RCC 7860 (cell line): Measurements from ENCODE around the gene ITGA7.
A peak's percentile ranks its signal among the peaks of the same experiment; 100 is the strongest.

Experiments
- DNase-seq: peaks from one replicate; pipeline ENCODE4 v3.0.0-alpha.2; 2015; ENCODE audit warnings: low spot score
- FAIRE-seq: peaks from 2 replicates; lab custom pipeline; 2012; peaks lifted over from hg19 to GRCh38; lab: Jason Lieb, UNC

The ITGA7 gene

DNA sequence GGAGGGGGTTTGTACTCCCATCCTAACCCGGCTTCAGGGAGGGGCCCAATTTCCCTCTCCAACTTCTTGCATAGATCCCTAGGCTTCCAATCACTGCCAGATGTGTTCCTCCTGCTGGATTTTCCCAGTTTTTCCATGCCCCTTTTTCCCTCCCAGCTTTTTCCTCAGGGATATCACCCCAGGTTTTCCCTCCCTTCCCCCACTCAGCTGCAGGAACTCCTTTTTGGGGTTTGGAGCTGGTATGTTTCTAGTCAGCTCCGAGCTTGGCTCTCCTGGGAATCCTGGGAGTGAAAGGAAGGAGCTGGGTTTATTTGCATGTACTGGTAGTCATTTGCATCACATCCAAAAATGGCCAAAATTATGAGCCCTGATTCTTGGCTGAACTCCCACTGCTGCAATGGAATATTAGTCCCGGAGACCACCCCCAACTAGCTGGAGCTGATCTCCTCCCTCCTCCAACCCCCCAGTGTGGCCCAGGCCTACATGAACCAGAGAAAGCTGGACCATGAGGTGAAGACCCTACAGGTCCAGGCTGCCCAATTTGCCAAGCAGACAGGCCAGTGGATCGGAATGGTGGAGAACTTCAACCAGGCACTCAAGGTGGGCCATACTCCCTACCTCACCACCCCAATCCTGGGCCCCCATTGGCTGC lies 11.0 kb upstream of the ITGA7 start:
- FAIRE-seq (no peak), DNase-seq (no peak)

DNA sequence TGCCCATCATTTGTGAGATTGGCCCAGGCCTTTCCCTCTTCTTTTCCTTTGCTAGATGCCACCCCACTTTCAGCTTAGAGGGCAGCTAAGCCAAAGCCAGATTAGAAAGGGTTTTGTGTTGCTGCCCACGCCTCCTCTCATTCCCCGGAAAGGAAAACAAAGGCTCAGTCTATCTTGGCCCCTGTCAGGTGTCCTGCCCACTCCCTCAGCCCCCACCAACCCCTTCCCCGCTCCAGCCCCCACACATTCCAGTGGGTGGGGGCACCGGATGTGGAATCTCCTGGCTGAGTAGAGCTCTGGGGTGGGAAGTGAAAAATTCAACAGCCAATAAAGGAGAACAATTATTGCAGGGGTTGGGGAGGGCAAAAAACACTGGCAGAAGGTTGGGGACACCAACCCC lies 10.3 kb upstream of the ITGA7 start:
- DNase-seq (no peak), FAIRE-seq (no peak)

DNA sequence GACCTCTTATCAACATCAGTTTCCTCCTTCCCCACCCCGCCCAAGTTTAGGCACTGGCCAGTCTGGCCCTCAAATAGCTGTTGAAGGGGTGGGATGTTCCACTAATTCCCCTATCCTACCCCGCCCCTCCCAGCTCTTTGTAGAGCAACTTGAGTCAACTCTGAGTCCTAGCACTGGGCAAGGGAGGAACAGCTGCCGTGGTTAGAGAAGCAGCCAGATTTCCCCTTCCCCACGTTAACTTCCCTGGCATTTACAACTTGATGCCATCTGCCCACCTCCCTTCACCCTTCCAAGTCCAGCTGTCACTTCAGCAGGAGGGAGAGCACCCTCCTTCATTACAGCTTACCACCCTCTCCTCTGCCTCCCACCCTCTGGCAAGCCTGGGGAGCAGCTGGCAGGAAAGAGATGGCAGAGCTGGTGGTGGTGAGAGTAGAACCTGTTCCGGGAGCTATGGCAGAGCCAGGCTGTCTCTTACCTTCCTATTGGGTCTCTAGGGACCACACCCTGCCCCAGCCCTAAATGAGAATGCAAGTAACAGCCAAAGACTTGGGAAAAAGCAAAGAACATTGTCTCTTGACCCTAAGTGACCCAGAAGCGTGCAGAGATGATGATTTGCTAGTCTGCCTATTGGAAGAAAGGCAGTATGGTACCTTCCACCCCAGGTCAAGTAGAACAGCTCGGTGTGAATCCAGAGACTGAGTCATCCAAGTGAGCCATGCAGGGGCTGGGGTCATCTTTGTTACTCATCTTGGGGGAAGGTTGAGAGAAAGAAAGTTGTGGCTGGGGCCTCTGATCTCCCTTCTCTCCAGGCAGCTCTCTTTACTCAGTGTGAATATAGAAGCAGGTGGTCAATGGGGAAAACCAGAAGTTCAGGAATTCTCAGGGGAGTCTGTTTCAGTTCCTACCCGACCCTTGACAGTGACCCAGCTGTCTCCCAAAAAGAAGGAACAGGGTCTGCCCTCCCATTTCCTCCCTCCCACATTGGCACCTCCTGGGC lies 9.6 kb upstream of the ITGA7 start:
- DNase-seq (peak; percentile 84), FAIRE-seq (peak; percentile 68)

DNA sequence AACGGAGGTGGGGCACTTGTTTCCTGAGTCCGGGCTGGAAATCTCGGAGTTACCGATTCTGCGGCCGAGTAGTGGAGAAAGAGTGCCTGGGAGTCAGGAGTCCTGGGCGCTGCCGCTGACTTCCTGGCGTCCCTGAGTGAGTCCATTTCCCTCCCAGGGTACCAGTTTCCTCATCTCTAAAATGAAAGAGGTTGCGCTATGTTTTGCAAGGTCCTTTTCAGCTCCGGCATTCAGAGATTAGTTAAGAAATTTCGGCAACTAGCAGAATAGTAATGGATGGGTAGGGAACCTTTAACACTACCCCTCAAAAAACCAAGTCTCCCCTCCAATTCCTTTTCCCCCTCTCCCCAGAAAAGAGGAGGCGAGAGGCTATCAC lies 8.9 kb upstream of the ITGA7 start:
- no peak for DNase-seq
- no peak for FAIRE-seq

DNA sequence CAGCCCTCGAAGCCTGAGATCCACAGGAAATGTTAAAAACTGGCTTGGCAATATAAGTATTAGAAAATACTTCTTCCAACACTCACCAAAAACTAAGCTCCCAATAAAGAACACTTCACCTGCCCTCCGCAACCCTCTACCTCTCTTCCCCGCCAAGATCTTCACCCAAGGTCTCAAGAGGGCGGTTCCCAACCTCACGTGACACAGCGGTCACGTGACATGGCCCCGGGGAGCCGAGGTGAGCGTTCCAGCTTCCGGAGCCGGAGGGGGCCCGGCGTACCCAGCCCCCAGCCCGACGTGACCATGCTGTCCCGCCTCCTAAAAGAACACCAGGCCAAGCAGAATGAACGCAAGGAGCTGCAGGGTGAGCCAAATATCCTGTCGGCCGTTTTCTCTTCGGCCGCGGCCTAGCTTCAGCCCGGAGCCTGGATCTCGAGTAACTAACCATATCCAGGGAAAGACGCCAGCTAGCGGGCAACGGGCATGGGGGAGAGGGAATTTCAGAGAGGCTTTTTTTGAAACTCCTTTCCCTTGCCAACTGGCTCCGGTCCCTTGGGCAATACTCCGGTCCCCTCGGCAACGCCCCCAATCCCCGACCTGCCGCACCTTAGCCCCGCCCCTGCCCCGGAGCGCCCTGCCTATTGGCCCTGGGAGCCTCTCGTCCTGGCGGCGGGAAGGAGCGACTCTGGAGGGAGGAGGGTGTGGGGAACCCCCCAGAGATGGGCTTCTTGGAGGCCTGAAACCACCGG lies 8.3 kb upstream of the ITGA7 start, which contains the start of gene BLOC1S1:
TSS of gene BLOC1S1 (plus strand) at position 214 of the 749 bp plus-strand sequence. CDS start at position 220, 6 bp downstream.
- FAIRE-seq (no peak), DNase-seq (peak; percentile 69)

DNA sequence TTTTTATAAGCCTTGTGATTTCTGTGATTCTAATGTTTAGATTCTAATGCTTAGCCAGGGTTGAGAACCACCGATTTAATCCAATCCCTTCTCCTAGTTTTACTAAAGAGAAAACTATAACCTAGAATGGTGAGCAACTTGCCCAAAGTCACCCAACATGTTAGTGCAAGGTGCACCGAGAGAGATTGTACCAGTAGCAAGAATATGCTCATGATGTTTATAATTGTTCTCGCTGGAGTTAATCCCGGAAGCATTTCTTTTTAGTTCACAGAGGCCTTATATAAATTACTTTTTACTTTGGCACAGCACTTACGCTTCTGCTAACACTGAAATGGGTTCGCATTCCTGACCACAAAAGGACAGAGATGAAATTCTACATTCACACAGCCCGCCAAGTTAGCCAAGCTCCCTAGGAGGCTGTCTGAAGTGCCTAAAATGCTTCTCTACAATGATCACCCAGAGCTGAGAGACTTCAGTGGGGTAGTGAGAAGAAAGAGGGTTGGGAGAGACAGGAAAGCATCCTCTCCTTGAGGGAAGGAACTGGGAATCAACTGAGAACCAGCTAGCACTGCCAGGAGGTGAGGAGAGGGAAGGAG lies 7.6 kb upstream of the ITGA7 start:
- DNase-seq (no peak), FAIRE-seq (no peak)

DNA sequence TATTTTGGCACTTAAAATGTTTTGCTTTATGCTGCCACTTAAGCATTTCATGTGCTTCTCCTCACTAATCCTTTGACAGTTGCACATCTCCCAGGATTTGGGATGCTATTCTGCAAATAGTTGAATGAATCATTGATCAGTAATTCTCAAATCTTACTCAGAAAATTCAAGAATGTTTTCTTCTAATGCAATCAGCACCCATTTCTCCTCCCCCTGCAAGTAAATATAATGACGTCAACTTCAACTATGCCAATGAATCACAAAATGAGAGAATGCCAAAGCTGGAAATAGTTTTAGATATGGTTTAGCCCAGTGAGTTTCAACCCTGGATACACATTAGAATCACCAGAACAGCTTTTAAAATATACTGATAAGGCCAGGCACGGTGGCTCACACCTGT lies 6.0 kb upstream of the ITGA7 start:
- DNase-seq (peak; percentile 43), FAIRE-seq (no peak)

DNA sequence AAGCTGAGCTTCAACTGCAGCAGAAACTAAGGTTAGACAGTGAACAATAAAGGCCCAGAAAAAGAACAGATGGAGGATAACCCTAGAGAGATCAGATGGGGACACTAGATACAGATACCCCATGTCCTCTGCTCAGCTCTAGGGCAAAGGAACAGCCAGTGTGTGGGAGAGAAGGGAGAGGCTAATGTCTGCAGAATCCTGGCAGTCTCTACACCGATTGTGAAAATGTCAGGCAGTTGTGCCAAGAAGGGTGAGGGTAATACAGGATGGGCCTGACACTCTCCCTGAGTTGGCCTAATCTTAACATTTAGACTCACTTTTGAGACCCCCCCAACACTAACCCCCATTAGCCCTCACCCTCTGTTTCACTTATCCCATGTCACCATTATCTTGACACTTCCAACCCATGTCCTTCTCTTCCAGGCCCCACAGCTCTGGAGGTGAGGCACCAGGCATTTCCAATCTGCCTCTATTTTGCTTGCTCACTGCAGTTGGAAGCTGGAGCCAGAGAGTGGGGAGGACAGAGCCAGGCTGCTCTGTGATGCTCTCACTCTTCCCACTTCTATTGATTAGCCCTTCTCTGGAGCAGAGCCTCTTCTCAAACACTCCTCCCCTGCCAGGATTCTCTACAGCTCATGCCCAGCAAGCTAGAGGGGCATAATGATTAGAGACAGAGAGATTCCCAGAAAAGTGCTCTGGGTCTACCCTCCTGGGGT lies 5.2 kb upstream of the ITGA7 start:
- FAIRE-seq (no peak), DNase-seq (no peak)

DNA sequence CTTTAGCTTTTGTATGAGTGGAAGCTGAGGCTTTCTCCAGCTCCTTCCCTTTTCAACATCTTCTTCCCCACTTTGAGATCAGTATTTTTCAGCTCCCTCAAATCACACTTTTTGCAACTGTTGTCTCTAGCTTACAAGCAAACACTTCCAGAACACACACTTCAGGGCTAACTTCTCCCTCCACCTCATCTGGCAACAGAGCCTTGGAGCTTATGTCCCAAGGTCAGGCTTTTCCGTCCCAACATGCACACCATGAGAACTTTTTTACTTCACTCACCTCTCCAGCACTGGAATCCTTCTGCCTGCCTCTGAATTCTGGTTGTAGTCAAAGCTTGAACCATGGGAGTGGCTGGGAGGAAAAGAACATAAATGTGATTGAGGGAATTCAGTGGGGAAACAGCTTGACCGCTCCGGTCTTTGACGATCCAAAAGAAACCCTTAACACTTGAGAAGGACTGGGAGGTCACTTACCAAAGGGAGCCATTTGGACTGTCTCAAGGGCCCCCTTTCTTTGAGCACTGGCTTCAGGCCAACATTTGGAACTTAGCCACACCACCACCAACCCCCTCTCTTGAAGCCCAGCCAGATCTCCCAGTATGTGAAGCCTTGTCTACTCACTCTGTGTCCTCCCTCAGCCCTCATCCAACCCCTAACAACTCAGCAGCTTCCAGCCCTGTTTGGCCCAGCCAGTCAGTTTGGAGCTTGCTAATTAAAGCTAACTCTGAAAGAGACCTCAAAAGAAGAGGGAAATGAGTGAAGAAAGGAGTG lies 4.3 kb upstream of the ITGA7 start:
- no peak for DNase-seq
- no peak for FAIRE-seq

DNA sequence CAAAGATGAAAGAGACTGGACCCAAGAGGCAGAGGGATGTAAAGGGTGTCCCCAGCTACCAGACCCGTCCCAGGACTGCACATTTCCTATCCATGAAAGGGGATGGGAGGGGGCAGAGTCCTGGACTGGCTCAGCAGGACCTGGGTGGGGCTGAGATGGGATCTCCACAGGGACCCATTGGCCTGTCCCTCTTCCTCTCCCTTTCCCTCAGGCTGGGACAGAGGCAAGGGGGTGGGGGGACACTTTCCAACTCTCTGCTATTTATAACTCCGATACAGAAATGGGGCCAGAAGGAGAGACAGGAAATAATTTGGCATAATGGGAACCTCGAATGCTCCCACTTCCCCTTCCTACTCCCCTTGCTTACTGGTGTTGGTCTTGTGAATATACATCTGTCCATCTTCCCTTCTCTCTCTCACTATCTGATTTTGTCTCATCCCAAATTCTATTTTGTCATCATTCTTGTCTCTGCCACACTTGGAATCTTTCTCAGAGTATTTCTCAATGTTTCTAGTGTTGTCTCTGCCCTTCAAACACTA lies 1.1 kb upstream of the ITGA7 start:
- DNase-seq = no peak
- FAIRE-seq = no peak

DNA sequence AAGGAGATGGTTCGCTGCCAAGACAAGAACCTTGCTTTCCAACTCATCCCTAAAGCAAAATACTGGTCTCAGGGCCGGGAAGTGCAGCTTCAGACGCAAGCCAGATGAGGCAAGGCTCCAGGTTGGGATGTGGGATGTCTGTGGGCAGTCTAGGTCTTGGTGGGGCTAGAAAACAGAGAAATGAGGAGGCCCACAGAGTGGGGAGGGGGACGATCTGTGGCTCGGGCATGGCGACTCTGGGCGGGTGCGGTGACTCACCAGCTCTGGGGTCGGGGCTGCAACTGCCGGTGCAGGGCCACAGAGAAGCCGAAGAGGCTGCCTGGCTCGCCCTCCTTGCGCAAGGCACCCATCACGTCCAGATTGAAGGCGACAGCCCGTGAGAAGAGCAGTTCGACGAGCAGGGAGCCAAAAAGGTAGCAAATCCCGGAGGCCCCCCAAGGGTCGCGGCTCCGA lies 459 bp downstream of the ITGA7 start:
- FAIRE-seq = no peak
- no peak for DNase-seq

DNA sequence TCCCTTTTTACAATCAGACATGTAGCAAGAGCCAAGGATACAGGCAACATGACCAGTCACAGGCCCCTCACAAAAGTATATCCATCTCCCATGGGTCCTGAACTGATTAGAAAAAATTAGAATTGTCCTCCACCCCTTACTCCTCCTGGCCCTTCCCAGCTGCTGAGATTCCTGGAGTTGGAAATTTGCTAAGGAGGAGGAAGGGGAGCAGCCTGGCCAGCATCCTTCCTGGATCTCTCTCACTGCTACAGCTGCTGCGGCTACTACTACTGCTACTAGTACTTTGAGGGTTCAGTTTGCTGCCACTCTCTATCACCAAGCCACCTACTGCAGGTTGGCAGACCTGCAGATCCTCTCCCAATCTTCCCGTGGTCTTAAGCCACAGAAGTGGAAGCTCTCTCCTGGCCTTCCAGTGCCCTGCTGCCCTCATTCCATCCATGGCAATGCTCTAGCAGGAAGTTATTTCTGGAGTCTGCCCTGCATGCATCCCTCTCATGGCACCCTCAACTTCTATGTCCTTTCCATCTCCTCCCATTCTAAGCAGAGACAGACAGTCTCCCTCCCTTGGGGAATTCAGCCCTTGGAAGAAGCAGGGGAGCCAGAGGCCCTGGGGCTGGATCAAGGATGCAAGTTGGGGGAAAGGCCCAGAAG lies 1.0 kb downstream of the ITGA7 start:
- no peak for FAIRE-seq
- no peak for DNase-seq

DNA sequence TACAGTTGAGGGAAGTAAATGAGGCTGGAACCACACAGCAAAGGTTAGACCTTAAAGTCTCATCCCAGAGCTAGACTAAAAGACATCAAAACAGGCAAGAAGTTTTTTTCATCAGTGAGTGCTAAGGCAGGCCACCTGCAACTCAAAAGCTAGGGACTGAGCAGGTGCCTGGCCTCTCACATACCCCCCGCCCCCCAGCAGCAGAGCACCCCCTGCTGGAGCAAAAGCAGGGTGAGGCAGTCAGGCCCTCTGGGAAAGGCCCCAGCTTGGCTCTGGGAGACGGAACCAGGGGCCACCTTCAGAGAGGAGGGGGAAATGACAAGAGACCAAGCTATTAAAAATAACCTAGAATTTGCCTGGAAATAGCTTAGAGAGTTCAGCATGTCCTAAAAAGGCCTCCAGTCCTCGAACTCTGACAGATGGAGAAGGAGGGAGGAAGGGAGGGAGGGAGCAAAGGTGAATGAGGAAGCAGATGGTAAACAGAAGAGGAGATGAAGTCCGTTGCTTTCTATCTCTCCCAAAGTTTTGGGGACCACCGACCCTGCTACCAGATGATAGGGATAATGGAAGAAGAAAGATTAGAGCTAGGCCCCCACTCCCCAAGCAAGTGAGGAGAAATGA lies 1.8 kb downstream of the ITGA7 start:
- no peak for FAIRE-seq
- no peak for DNase-seq

DNA sequence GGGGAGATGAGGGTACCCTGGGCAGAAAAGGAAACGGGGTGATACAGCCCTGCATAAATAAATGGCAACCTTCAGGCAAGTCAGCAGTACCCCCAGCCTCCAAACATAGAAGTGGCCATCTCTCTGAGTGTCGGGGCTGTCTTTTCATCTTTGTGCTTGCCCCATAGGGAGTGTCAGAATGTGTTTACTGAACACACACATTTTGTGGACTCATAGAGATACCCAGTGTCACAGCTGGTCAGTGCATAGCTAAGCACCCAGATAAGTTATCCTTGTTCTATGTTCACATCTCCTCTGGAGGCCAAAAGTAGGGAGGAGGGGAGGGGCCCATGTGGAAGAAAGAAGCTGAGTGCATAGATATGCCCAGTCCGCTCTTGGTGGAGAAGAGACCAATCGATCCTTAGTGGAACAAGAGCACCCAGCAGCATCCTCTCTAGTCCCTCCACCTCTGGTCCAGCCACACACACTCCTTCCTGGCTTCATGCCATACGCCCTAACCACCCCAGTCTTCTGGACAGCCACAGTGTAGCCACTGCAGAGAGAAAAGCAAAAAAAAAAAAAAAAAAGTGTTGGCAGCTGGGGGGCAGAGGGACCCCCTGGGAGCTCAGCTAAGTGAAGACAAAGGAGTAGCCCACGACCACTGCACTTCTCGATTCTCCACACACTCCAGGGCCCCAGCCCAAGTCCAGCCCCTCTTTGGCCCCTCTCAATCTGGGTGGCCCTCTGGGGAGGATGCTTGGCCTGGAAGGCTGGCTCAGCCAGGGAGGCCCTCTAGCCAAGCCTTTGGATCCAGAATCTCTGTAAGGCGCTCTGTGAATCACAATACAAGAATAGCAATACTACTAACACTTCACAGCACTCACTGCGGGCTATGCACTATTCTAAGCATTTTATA lies 2.6 kb downstream of the ITGA7 start:
- no peak for FAIRE-seq
- no peak for DNase-seq

DNA sequence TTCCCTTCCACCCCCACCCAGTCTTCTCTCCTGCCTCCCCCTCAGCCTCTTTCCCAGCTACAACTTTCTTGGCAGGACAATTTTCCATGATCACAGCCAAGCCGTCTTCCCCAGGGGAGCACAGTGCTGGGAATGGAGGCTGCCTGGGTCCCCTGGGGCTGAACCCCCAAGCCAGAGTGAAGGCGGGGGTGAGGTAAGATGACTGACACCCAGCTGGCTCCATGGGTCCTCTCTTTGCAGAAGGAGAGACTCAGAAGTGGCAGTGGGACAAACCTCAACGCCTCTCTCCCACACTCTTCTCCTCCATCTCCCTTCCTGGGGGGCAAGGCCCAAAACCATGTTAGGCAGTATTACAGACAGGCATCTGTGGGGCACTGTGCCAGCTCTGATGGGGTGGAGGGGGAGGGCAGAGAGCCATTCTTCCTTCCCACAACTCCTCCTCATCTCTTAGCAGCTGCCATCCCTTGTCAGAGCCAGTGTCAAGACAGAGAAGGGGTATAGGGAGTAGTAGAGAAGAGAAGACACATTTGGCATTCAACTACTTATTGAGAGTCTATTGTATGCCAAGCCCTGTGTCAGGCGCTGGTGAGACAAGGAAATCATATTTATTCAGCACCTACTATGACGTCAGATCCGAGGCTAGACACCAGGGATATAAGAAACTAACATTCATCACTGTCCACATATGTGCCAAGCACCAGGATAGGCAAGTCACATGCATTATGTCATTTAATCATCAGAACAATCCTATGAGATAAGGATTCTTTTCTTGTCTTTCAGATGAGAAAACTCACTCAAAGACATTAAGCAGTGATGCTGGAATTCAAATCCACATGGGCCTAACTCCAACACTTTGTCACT lies 3.6 kb downstream of the ITGA7 start:
- DNase-seq (no peak), FAIRE-seq (no peak)

DNA sequence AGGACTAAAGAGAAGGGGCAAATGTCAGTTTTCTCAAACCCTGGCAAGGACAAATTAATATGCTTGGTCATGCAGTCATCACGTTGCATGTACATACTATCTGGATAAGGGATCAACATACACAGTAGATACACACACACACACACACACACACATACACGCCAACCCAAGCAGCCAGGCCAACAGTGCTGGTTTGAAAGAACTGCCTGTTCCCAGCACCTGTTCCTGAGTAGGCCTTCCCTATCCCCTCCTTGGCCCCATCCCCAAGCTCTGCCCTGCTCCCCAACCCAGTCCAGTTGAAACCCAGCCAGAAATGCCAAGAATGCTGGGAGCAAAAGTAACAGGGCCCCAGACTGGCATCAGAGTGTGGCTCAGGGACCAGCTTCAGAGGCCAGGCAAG lies 4.4 kb downstream of the ITGA7 start:
- DNase-seq (no peak), FAIRE-seq (no peak)
